HEK293 (cell line): Measurements from ENCODE around the gene ABTB2.

Source experiments
- CTCF ChIA-PET: fragments of 350-600 bp; formaldehyde crosslinking; extraction: SDS; loops from one replicate; lab custom pipeline; 2021; ENCODE audit warnings: antibody characterized with exemption; lab: Yijun Ruan, JAX
- POLR2A ChIA-PET: fragments of 300-600 bp; formaldehyde crosslinking; extraction: SDS; loops from one replicate; lab custom pipeline; 2020; ENCODE audit warnings: antibody characterized with exemption, inconsistent platforms; lab: Yijun Ruan, JAX
- H3K27ac ChIP-seq: fragments of 200-500 bp; sonication (Bioruptor generic); 2 replicates; pipeline ENCODE4 v1.5.1; 2014; ENCODE audit warnings: low read depth, low read length, control low read depth, inconsistent platforms; ENCODE audit errors: extremely low read depth
- H3K36me3 ChIP-seq, 2 experiments: fragments of 200-500 bp in 1 of 2; sonication (Bioruptor generic) in 1 of 2; 1 replicate in 1 of 2; 2 replicates in 1 of 2; pipeline ENCODE4 v1.5.1; 2014 to 2017; ENCODE audit warnings: inconsistent platforms in 2 of 2, low read length in 2 of 2; ENCODE audit not compliant: control insufficient read depth in 2 of 2, insufficient read depth in 1 of 2
- H3K4me1 ChIP-seq: fragments of 200-500 bp; sonication (Bioruptor generic); 2 replicates; pipeline ENCODE4 v1.5.1; 2014; ENCODE audit warnings: mild to moderate bottlenecking, low read length, inconsistent platforms; ENCODE audit not compliant: control insufficient read depth, insufficient read depth
- H3K4me3 ChIP-seq: 2 replicates; pipeline ENCODE4 v1.5.1; 2011; ENCODE audit warnings: low read depth, mild to moderate bottlenecking, control low read depth, low read length, moderate library complexity
- H3K9me3 ChIP-seq: fragments of 200-500 bp; sonication (Bioruptor generic); 2 replicates; pipeline ENCODE4 v1.5.1; 2014; ENCODE audit warnings: low read depth, low read length, inconsistent platforms; ENCODE audit not compliant: control insufficient read depth, insufficient read depth
- BCL6B ChIP-seq: fragments of 450-650 bp; formaldehyde crosslinking; IDR thresholded peaks from 2 replicates; pipeline ENCODE4 v1.5.1; 2017; ENCODE audit warnings: missing biosample characterization, missing genetic modification characterization
- CTCF ChIP-seq: fragments of 450-650 bp; formaldehyde crosslinking; IDR thresholded peaks from 2 replicates; pipeline ENCODE4 v1.5.1; 2016; ENCODE audit warnings: missing biosample characterization, missing genetic modification characterization
- KLF10 ChIP-seq: fragments of 450-650 bp; IDR thresholded peaks from 2 replicates; pipeline ENCODE4 v1.5.1; 2018; ENCODE audit warnings: missing biosample characterization, mild to moderate bottlenecking, missing genetic modification characterization
- OSR2 ChIP-seq: fragments of 450-650 bp; formaldehyde crosslinking; IDR thresholded peaks from 2 replicates; pipeline ENCODE4 v1.5.1; 2016; ENCODE audit warnings: missing biosample characterization, missing genetic modification characterization
- PRDM4 ChIP-seq: fragments of 450-650 bp; formaldehyde crosslinking; IDR thresholded peaks from 2 replicates; pipeline ENCODE4 v1.5.1; 2017; ENCODE audit warnings: missing biosample characterization, missing genetic modification characterization
- PRDM6 ChIP-seq: fragments of 450-650 bp; formaldehyde crosslinking; IDR thresholded peaks from 2 replicates; pipeline ENCODE4 v1.5.1; 2017; ENCODE audit warnings: missing biosample characterization, missing genetic modification characterization
- ZBTB17 ChIP-seq: fragments of 450-650 bp; formaldehyde crosslinking; IDR thresholded peaks from 2 replicates; pipeline ENCODE4 v1.5.1; 2016; ENCODE audit warnings: missing biosample characterization, missing genetic modification characterization
- ZBTB20 ChIP-seq: fragments of 450-650 bp; formaldehyde crosslinking; IDR thresholded peaks from 2 replicates; pipeline ENCODE4 v1.5.1; 2016; ENCODE audit warnings: missing biosample characterization, missing genetic modification characterization
- ZBTB44 ChIP-seq: fragments of 450-650 bp; IDR thresholded peaks from 2 replicates; pipeline ENCODE4 v1.5.1; 2018; ENCODE audit warnings: missing biosample characterization, mild to moderate bottlenecking, missing genetic modification characterization
- ZFP37 ChIP-seq: fragments of 450-650 bp; formaldehyde crosslinking; IDR thresholded peaks from 2 replicates; pipeline ENCODE4 v1.5.1; 2016; ENCODE audit warnings: missing biosample characterization, missing genetic modification characterization
- ZNF148 ChIP-seq: fragments of 450-650 bp; formaldehyde crosslinking; IDR thresholded peaks from 2 replicates; pipeline ENCODE4 v1.5.0; 2017; ENCODE audit warnings: missing biosample characterization, missing genetic modification characterization, borderline replicate concordance
- ZNF311 ChIP-seq: fragments of 450-650 bp; formaldehyde crosslinking; IDR thresholded peaks from 2 replicates; pipeline ENCODE4 v1.5.1; 2017; ENCODE audit warnings: missing biosample characterization, missing genetic modification characterization, borderline replicate concordance
- ZNF398 ChIP-seq: fragments of 450-650 bp; formaldehyde crosslinking; IDR thresholded peaks from 2 replicates; pipeline ENCODE4 v1.5.1; 2017; ENCODE audit warnings: missing biosample characterization, missing genetic modification characterization
- ZNF473 ChIP-seq: fragments of 450-650 bp; formaldehyde crosslinking; IDR thresholded peaks from 2 replicates; pipeline ENCODE4 v1.5.1; 2017; ENCODE audit warnings: missing biosample characterization, missing genetic modification characterization
- ZNF529 ChIP-seq: fragments of 450-650 bp; formaldehyde crosslinking; IDR thresholded peaks from 2 replicates; pipeline ENCODE4 v1.5.1; 2017; ENCODE audit warnings: missing genetic modification characterization, missing biosample characterization; ENCODE audit not compliant: insufficient replicate concordance
- ZNF530 ChIP-seq: fragments of 450-650 bp; formaldehyde crosslinking; IDR thresholded peaks from 2 replicates; pipeline ENCODE4 v1.5.1; 2016; ENCODE audit warnings: low read depth, missing biosample characterization, missing genetic modification characterization
- ZNF548 ChIP-seq: fragments of 450-650 bp; formaldehyde crosslinking; IDR thresholded peaks from 2 replicates; pipeline ENCODE4 v1.5.1; 2016; ENCODE audit warnings: missing biosample characterization, missing genetic modification characterization
- ZNF561 ChIP-seq: fragments of 450-650 bp; IDR thresholded peaks from 2 replicates; pipeline ENCODE4 v1.5.1; 2018; ENCODE audit warnings: missing biosample characterization, missing genetic modification characterization, borderline replicate concordance
- ZNF837 ChIP-seq: fragments of 450-650 bp; formaldehyde crosslinking; IDR thresholded peaks from 2 replicates; pipeline ENCODE4 v1.5.1; 2016; ENCODE audit warnings: missing biosample characterization, missing genetic modification characterization
- ZXDB ChIP-seq: fragments of 450-650 bp; formaldehyde crosslinking; IDR thresholded peaks from 2 replicates; pipeline ENCODE4 v1.5.1; 2016; ENCODE audit warnings: missing biosample characterization, missing genetic modification characterization

The ABTB2 gene

GRCh38 chr11:34260072-34260575 lies 97.7 kb downstream of the ABTB2 start (continued):
- TF ChIP-seq ZBTB44 (tag by site-specific recombination), result no peak
- no peak for TF ChIP-seq CTCF (tag by site-specific recombination)
- TF ChIP-seq PRDM6 (tag by site-specific recombination), result no peak

- TF ChIP-seq ZNF837 (tag by site-specific recombination), result no peak
- no peak for TF ChIP-seq ZNF398 (tag by site-specific recombination)
- TF ChIP-seq ZNF548, result no peak
- TF ChIP-seq ZNF311, result no peak
- TF ChIP-seq ZNF561 (tag by site-specific recombination), result no peak
- TF ChIP-seq OSR2 (tag by site-specific recombination), result no peak
- TF ChIP-seq ZFP37, result no peak
- TF ChIP-seq KLF10 (tag by site-specific recombination), result no peak
- no peak for TF ChIP-seq ZBTB17
- TF ChIP-seq ZXDB (tag by site-specific recombination), result no peak
- TF ChIP-seq ZNF529, result no peak
- Histone ChIP-seq H3K36me3 (no peaks in the 10 kb centered on the region), H3K4me1 (peaks cover 2% of the 10 kb centered on the region; the same call in 1 of the 2 replicates), H3K27ac (no peak overlapping the region), H3K4me3 (no peak overlapping the region), H3K9me3 (no peaks in the 10 kb centered on the region)
- POLR2A ChIA-PET, result interaction anchor here (1.5 kb wide), 1 partner anchor 10 kb away, joined by 3 read pairs; no protein-coding TSS in a partner anchor
- CTCF ChIA-PET, result no interaction called here
These were observed 98.7 kb downstream of the ABTB2 start for GRCh38 chr11:34259087-34259486.

GRCh38 chr11:34256626-34257025 lies 101.2 kb downstream of the ABTB2 start:
- Histone ChIP-seq H3K4me1 (0 out of 2 replicates have a peak, but pooled peaks cover 2% of the 10 kb centered on the region), H3K36me3 (no peaks in the 10 kb centered on the region), H3K27ac (no peak overlapping the region), H3K4me3 (no peak overlapping the region), H3K9me3 (no peaks in the 10 kb centered on the region)
- POLR2A ChIA-PET, result no interaction called here
- CTCF ChIA-PET, result no interaction called here
- TF ChIP-seq ZNF473 (tag by site-specific recombination) (no peak), ZFP37 (no peak), ZNF148 (tag by site-specific recombination) (no peak), ZBTB20 (tag by site-specific recombination) (no peak), ZNF530 (tag by site-specific recombination) (no peak), BCL6B (tag by site-specific recombination) (no peak), PRDM4 (tag by site-specific recombination) (no peak)
